Stomach smooth muscle (tissue), 2 donors: Measurements from ENCODE around the gene LIN7B.
"Not testable (repeated sequence)": the region's sequence is repeated elsewhere in the genome, so short reads cannot be mapped to it uniquely, and the experiment has no call there.

Experiments used
- H3K27ac ChIP-seq: one replicate; pipeline ENCODE4 v1.7.0; 2013; ENCODE audit warnings: mild to moderate bottlenecking, low read length, inconsistent platforms
- H3K27me3 ChIP-seq, 2 donors: one replicate each; pipeline ENCODE4 v1.7.0; 2013; ENCODE audit warnings: low read length in 2 of 2; ENCODE audit not compliant: insufficient read depth in 2 of 2, control insufficient read depth in 1 of 2
- H3K36me3 ChIP-seq, 2 donors: one replicate each; pipeline ENCODE4 v1.7.0; 2013; ENCODE audit warnings: low read length in 2 of 2; ENCODE audit not compliant: control insufficient read depth in 2 of 2, insufficient read depth in 2 of 2
- H3K4me1 ChIP-seq: one replicate; pipeline ENCODE4 v1.7.0; 2013; ENCODE audit warnings: low read length; ENCODE audit not compliant: control insufficient read depth, insufficient read depth
- H3K4me3 ChIP-seq, 2 donors: one replicate each; pipeline ENCODE4 v1.7.0; 2013; ENCODE audit warnings: low read length in 2 of 2
- H3K9ac ChIP-seq, 2 donors: one replicate each; pipeline ENCODE4 v1.7.0; 2013; ENCODE audit warnings: low read length in 2 of 2, mild to moderate bottlenecking in 1 of 2
- H3K9me3 ChIP-seq, 2 donors: one replicate each; pipeline ENCODE4 v1.7.0; 2013; ENCODE audit warnings: low read length in 2 of 2; ENCODE audit not compliant: control insufficient read depth in 2 of 2
- donor health status: healthy.
- donor health status: Pancreatic carcinoma.

The LIN7B gene

DNA sequence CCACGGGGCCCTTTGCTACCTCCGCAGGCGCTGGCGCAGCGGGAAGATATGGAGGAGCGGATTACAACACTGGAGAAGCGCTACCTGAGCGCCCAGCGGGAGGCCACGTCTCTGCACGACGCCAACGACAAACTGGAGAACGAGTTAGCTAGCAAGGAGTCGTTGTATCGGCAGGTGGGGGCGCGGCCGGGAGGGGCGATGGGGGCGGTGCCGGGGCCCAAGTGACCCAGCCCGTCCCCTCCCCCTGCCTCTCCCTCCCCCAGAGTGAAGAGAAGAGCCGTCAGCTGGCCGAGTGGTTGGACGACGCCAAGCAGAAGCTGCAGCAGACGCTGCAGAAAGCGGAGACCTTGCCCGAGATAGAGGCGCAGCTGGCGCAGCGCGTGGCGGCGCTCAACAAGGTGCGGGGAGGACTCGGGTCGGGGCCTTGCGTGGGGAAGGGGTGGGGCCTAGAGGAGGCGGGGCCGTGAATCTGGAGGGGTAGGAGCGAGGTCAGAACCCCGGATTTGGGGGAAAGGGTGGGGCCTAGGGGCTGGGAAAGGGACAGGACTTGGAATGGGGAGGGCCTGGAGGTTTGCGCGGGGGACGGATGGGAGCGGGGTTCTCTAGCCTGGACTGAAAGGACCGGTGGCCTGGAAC, 18.9 kb downstream of the LIN7B start:
- Histone ChIP-seq H3K9ac (no peak overlapping the region), H3K27me3 (no peaks in the 10 kb centered on the region), H3K4me3 (peak overlapping the region; percentile 57 to 66), H3K4me1 (peaks cover 28% of the 10 kb centered on the region), H3K27ac (peak overlapping the region; percentile 11), H3K9me3 (no peaks in the 10 kb centered on the region), H3K36me3 (no peaks in the 10 kb centered on the region)

- H3K4me3 ChIP-seq: peak overlapping the region; percentile 57 to 66
- H3K27ac ChIP-seq: peak overlapping the region; percentile 11
- H3K36me3 ChIP-seq: no peaks in the 10 kb centered on the region
- peak overlapping the region; percentile 5 to 38 for H3K9ac ChIP-seq
- H3K4me1 ChIP-seq: peaks cover 22% of the 10 kb centered on the region
- no peaks in the 10 kb centered on the region for H3K9me3 ChIP-seq
- no peaks in the 10 kb centered on the region for H3K27me3 ChIP-seq
Observed at GRCh38 chr19:49133621-49134454, 19.7 kb downstream of the LIN7B start.

DNA sequence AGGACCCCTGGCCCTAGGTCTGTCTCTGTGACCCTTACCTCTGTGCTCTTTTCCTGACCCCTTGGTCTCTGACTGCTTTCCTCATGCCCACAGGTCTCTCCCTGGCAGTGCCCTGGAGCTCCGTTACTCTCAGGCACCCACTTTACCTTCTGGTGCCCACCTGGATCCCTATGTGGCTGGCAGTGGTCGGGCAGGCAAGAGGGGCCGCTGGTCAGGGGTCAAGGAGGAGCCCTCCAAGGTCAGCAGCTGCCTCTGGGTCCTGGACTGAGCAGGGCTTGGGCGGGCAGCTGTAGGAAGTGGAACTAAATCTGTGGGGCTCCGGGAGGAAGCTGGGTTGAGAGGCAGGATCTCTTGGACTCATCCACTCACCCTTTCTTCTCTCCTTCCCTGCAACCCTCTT, 21.5 kb downstream of the LIN7B start:
- Histone ChIP-seq H3K4me1 (peaks cover 20% of the 10 kb centered on the region), H3K27me3 (no peaks in the 10 kb centered on the region), H3K9ac (no peak overlapping the region), H3K9me3 (no peaks in the 10 kb centered on the region), H3K27ac (no peak overlapping the region), H3K4me3 (no peak overlapping the region), H3K36me3 (no peaks in the 10 kb centered on the region)

DNA sequence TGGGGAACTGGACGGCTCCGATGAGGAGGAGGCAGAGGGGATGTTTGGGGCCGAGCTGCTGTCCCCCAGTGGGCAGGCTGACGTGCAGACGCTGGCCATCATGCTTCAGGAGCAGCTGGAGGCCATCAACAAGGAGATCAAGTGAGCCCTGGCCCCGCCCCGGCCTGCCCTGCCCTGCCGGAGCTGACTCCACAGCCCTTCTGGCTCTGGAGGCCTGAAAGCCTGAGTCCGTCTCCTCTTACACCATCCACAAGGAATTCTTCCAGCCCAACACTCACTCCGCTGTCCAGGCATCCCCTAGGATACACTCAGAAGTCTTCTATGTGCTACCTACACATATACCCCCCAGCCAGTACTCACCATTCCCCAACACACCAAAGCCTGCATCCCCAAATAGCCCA, 22.6 kb downstream of the LIN7B start:
- Histone ChIP-seq H3K27me3 (no peaks in the 10 kb centered on the region), H3K9ac (no peak overlapping the region), H3K4me1 (peaks cover 20% of the 10 kb centered on the region), H3K27ac (no peak overlapping the region), H3K4me3 (no peak overlapping the region), H3K36me3 (no peaks in the 10 kb centered on the region), H3K9me3 (no peaks in the 10 kb centered on the region)

- H3K27ac ChIP-seq: no peak overlapping the region
- no peaks in the 10 kb centered on the region for H3K36me3 ChIP-seq
- H3K4me3 ChIP-seq: no peak overlapping the region
- H3K9me3 ChIP-seq: no peaks in the 10 kb centered on the region
- H3K9ac ChIP-seq: no peak overlapping the region
- H3K27me3 ChIP-seq: no peaks in the 10 kb centered on the region
- peaks cover 16% of the 10 kb centered on the region for H3K4me1 ChIP-seq
Observed at GRCh38 chr19:49140951-49141350, 26.8 kb downstream of the LIN7B start.

DNA sequence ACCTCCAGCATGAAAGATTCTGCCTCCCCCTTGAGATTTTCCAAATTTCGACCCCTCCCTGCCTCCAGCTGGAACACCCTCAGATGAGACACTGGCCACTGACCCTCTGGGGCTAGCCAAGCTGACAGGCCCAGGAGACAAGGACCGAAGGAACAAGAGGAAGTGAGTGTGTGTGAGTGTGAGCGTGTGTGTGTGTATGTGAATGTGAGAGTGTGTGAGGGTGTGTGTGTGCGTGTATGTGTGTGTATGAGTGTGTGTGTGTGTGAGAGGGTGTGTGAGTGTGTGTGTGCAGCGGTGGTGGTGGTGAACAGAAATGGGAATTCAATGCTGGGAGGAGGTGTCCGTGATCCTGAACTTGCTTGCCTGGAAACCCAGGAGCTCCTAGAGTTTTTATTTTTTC, 27.2 kb downstream of the LIN7B start:
- no peaks in the 10 kb centered on the region for H3K36me3 ChIP-seq
- H3K4me3 ChIP-seq: no peak overlapping the region
- no peaks in the 10 kb centered on the region for H3K9me3 ChIP-seq
- H3K27ac ChIP-seq: no peak overlapping the region
- no peak overlapping the region for H3K9ac ChIP-seq
- no peaks in the 10 kb centered on the region for H3K27me3 ChIP-seq
- peaks cover 20% of the 10 kb centered on the region for H3K4me1 ChIP-seq

GRCh38 chr19:49142866-49143335, 28.7 kb downstream of the LIN7B start:
- no peak overlapping the region for H3K27ac ChIP-seq
- H3K4me1 ChIP-seq: peaks cover 21% of the 10 kb centered on the region
- peak overlapping the region; percentile 58 to 66 for H3K9ac ChIP-seq
- no peaks in the 10 kb centered on the region for H3K27me3 ChIP-seq
- H3K4me3 ChIP-seq: peak overlapping the region; percentile 80 to 89
- no peaks in the 10 kb centered on the region for H3K36me3 ChIP-seq
- H3K9me3 ChIP-seq: no peaks in the 10 kb centered on the region

GRCh38 chr19:49145573-49146407, 31.6 kb downstream of the LIN7B start:
- H3K36me3 ChIP-seq: no peaks in the 10 kb centered on the region
- peak overlapping the region; percentile 26 to 67 for H3K4me3 ChIP-seq
- H3K27me3 ChIP-seq: no peaks in the 10 kb centered on the region
- H3K4me1 ChIP-seq: peaks cover 44% of the 10 kb centered on the region
- peak overlapping the region; percentile 18 for H3K27ac ChIP-seq
- no peaks in the 10 kb centered on the region for H3K9me3 ChIP-seq
- H3K9ac ChIP-seq: peak overlapping the region in 1 of 2 donors; percentile 21

DNA sequence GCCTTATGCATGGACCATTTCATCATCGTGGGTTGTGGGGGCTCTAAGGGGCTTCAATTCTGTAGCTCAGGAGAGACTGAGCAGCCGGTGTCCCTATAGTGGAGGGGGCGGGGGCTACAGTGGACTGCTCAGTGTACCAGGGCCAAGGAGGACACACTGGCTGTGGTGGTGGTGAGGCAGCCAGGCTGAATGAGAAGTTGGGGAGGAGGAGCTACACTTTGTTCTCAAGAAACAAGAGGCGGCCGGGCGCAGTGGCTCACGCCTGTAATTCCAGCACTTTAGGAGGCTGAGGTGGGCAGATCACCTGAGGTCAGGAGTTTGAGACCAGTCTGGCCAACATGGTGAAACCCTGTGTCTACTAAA, 32.2 kb downstream of the LIN7B start:
- not testable (repeated sequence) for H3K36me3 ChIP-seq, H3K27me3 ChIP-seq, H3K27ac ChIP-seq, H3K9me3 ChIP-seq, H3K9ac ChIP-seq
- H3K4me3 ChIP-seq: peak overlapping the region in 1 of 2 donors; percentile 67
- peaks cover 50% of the 10 kb centered on the region for H3K4me1 ChIP-seq

DNA sequence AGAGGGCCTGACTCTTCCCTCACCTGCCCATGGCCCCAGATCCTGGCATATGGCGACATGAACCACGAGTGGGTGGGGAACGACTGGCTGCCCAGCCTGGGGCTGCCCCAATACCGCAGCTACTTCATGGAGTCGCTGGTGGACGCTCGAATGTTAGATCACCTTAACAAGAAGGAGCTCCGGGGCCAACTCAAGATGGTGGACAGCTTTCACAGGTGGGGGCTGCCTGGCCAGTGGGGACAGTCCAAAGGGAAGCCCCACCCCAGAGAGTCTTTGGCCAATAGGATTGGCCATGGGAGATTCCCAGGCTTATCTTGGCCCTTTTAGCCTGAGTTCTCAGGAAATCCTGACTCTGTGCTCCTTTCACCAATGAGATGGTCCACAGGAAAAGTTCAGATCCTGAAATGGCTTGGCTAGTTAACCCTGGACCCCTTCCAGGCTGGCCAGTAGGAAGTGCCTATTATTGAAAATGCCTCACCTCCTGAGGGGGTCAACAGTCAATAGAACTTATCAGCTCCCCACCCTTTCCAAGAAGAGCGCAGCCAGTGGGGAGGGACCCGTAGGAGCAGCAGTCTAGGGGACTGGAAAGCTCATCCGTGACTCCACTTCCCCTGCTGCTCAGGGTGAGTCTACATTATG, 34.0 kb downstream of the LIN7B start:
- Histone ChIP-seq H3K4me1 (peaks cover 49% of the 10 kb centered on the region), H3K9ac (no peak overlapping the region), H3K4me3 (peak overlapping the region in 1 of 2 donors; percentile 93), H3K36me3 (no peaks in the 10 kb centered on the region), H3K27me3 (no peaks in the 10 kb centered on the region), H3K9me3 (no peaks in the 10 kb centered on the region), H3K27ac (peak overlapping the region; percentile 71)
